LoVo (cell line): ENCODE measurements around the gene SEC23A.
"Not testable (repeated sequence)": the region's sequence is repeated elsewhere in the genome, so short reads cannot be mapped to it uniquely, and the experiment has no call there.

ENCODE experiments used
- DNase-seq: peaks from one replicate; pipeline ENCODE4 v3.0.0-alpha.2; 2016; ENCODE audit warnings: low spot score

The SEC23A gene

GRCh38 chr14:39102969-39103957 lies at the start of gene SEC23A:
Gene SEC23A (minus strand): TSS chr14:39103235. CDS start chr14:39096118, 7,117 bp downstream.
- peak; percentile 89 for DNase-seq

GRCh38 chr14:39145266-39145966 lies 42.4 kb upstream of the SEC23A start:
- no peak for DNase-seq

GRCh38 chr14:39143226-39143625 lies 40.2 kb upstream of the SEC23A start:
- DNase-seq, result not testable (repeated sequence)

GRCh38 chr14:39141623-39142022 lies 38.6 kb upstream of the SEC23A start:
- DNase-seq, result not testable (repeated sequence)

- no peak for DNase-seq
Observed at GRCh38 chr14:39140170-39140569, 37.1 kb upstream of the SEC23A start.

- DNase-seq, result no peak
Observed at GRCh38 chr14:39138440-39138839, 35.4 kb upstream of the SEC23A start.

GRCh38 chr14:39137835-39138234 lies 34.8 kb upstream of the SEC23A start:
- DNase-seq, result not testable (repeated sequence)

GRCh38 chr14:39122330-39123138 lies 19.5 kb upstream of the SEC23A start:
- DNase-seq, result no peak

GRCh38 chr14:39114073-39114838 lies 11.2 kb upstream of the SEC23A start, which contains the start of gene GEMIN2:
Gene GEMIN2 (plus strand): TSS chr14:39114323. CDS start chr14:39114339, 16 bp downstream.
- peak; percentile 98 for DNase-seq

GRCh38 chr14:39113685-39114072 lies 10.6 kb upstream of the SEC23A start:
- DNase-seq, result no peak

GRCh38 chr14:39109893-39110715 lies 7.1 kb upstream of the SEC23A start:
- no peak for DNase-seq

GRCh38 chr14:39108791-39109190 lies 5.8 kb upstream of the SEC23A start:
- no peak for DNase-seq

- DNase-seq, result peak; percentile 58
Observed at GRCh38 chr14:39107591-39107996, 4.6 kb upstream of the SEC23A start.

- DNase-seq, result not testable (repeated sequence)
Observed at GRCh38 chr14:39104078-39104801, 1.2 kb upstream of the SEC23A start.

- DNase-seq, result peak; percentile 79
Observed at GRCh38 chr14:39102265-39102968, 618 bp downstream of the SEC23A start.

GRCh38 chr14:39099748-39100147 lies 3.3 kb downstream of the SEC23A start:
- DNase-seq, result no peak

- not testable (repeated sequence) for DNase-seq
Observed at GRCh38 chr14:39099215-39099614, 3.8 kb downstream of the SEC23A start.

- no peak for DNase-seq
Observed at GRCh38 chr14:39097159-39097558, 5.9 kb downstream of the SEC23A start.

- no peak for DNase-seq
Observed at GRCh38 chr14:39094515-39094914, 8.5 kb downstream of the SEC23A start.
